HCT116 (cell line): ENCODE results near the gene DIAPH3. TPM values are rescaled to one million over a fixed set of nuclear protein-coding genes. Genes with fewer than 3 reads are reported as not detected.

Source experiments
- ATAC-seq: fragments of 200-7000 bp; cut with Tn5 transposase; 2 replicates; pipeline ENCODE4 v1.9.1; 2020; ENCODE audit warnings: mild to moderate bottlenecking, moderate library complexity
- BruUV-seq: library from RNA; stranded (reverse); fragments of 400-500 nt; replicated peaks from 2 replicates; lab custom pipeline; 2021; lab: Mats Ljungman, UMichigan
- CTCF ChIA-PET: fragments of 300-600 bp; sonication (Branson Sonifier 250); formaldehyde crosslinking; loops from one replicate; lab custom pipeline; 2021; ENCODE audit warnings: antibody characterized with exemption; lab: Charles Lee
- POLR2A ChIA-PET: fragments of 300-600, 350-600 bp; sonication (Branson Sonifier 250); formaldehyde crosslinking; loops from one replicate; lab custom pipeline; 2021; ENCODE audit warnings: antibody characterized with exemption; lab: Charles Lee
- RAD21 ChIA-PET, 2 experiments: fragments of 300-600 bp; sonication (Branson Sonifier 250); formaldehyde crosslinking; loops; one replicate each; lab custom pipeline; 2023; ENCODE audit warnings: low total read pairs in 2 of 2; ENCODE audit not compliant: uncharacterized antibody in 2 of 2, unreplicated experiment in 2 of 2, low non-redundant PET in 1 of 2; lab: Charles Lee
- DNase-seq: peaks from one replicate; pipeline ENCODE4 v3.0.0-alpha.2; 2010; ENCODE audit warnings: low read depth, low spot score
- H2AFZ ChIP-seq: fragments of 200-600 bp; shearing (Covaris generic), sonication (generic); 2 replicates; pipeline ENCODE4 v1.6.1; 2017; ENCODE audit warnings: low read depth, mixed run types, mixed read lengths, antibody characterized with exemption, low read length; ENCODE audit not compliant: poor library complexity, severe bottlenecking
- H3K27ac ChIP-seq: 2 replicates; pipeline ENCODE4 v1.5.1; 2012; ENCODE audit warnings: low read depth, low read length
- H3K27me3 ChIP-seq: fragments of 200-600 bp; sonication (generic); 2 replicates; pipeline ENCODE4 v1.6.1; 2016; ENCODE audit warnings: mixed run types, low read length, mixed read lengths; ENCODE audit not compliant: insufficient read depth
- H3K36me3 ChIP-seq, 2 experiments: fragments of 200-500 bp in 1 of 2; fragments of 200-600 bp in 1 of 2; sonication (Bioruptor generic) in 1 of 2; sonication (generic) in 1 of 2; 2 replicates each; pipeline versions ENCODE4 v1.5.1 to v1.6.1; 2014 to 2016; ENCODE audit warnings: low read length in 2 of 2, inconsistent platforms in 1 of 2, mixed read lengths in 1 of 2, mixed run types in 1 of 2; ENCODE audit not compliant: insufficient read depth in 2 of 2, control insufficient read depth in 1 of 2
- H3K4me1 ChIP-seq, 2 experiments: fragments of 200-600 bp in 1 of 2; sonication (generic) in 1 of 2; 2 replicates each; pipeline versions ENCODE4 v1.5.1 to v1.6.1; 2012 to 2017; ENCODE audit warnings: low read length in 2 of 2, inconsistent platforms in 1 of 2, mild to moderate bottlenecking in 1 of 2, mixed read lengths in 1 of 2, mixed run types in 1 of 2, moderate library complexity in 1 of 2; ENCODE audit not compliant: insufficient read depth in 2 of 2, control insufficient read depth in 1 of 2
- H3K4me2 ChIP-seq: fragments of 200-600 bp; sonication (generic); 2 replicates; pipeline ENCODE4 v1.6.1; 2017; ENCODE audit warnings: mixed run types, low read length, mixed read lengths
- H3K4me3 ChIP-seq, 2 experiments: fragments of 200-600 bp in 1 of 2; sonication (generic) in 1 of 2; replicated peaks in 1 of 2; 2 replicates each; pipeline ENCODE4 v1.5.1; 2011 to 2016; ENCODE audit warnings: low read length in 2 of 2, control low read depth in 1 of 2, low read depth in 1 of 2, mild to moderate bottlenecking in 1 of 2, mixed read lengths in 1 of 2, mixed run types in 1 of 2
- H3K79me2 ChIP-seq: fragments of 200-600 bp; sonication (generic); 2 replicates; pipeline ENCODE4 v1.6.1; 2017; ENCODE audit warnings: mild to moderate bottlenecking, mixed run types, low read length, moderate library complexity, mixed read lengths; ENCODE audit not compliant: insufficient read depth
- H3K9ac ChIP-seq: fragments of 200-600 bp; sonication (generic); 2 replicates; pipeline ENCODE4 v1.6.1; 2016; ENCODE audit warnings: low read length, mixed read lengths
- H3K9me2 ChIP-seq: fragments of 200-600 bp; sonication (generic), shearing (Covaris generic); 2 replicates; pipeline ENCODE4 v1.6.1; 2017; ENCODE audit warnings: mixed run types, mild to moderate bottlenecking, moderate library complexity; ENCODE audit not compliant: insufficient read depth
- H3K9me3 ChIP-seq, 2 experiments: fragments of 200-500 bp in 1 of 2; fragments of 200-600 bp in 1 of 2; sonication (Bioruptor generic) in 1 of 2; sonication (generic) in 1 of 2; 2 replicates each; pipeline ENCODE4 v1.6.1; 2014 to 2017; ENCODE audit warnings: low read length in 2 of 2, mixed read lengths in 2 of 2, inconsistent platforms in 1 of 2, low read depth in 1 of 2, mild to moderate bottlenecking in 1 of 2, mixed run types in 1 of 2, moderate library complexity in 1 of 2; ENCODE audit not compliant: control insufficient read depth in 1 of 2, insufficient read depth in 1 of 2
- H4K20me1 ChIP-seq: fragments of 200-600 bp; sonication (generic), shearing (Covaris generic); 2 replicates; pipeline ENCODE4 v1.6.1; 2017; ENCODE audit warnings: mixed run types, mild to moderate bottlenecking, moderate library complexity; ENCODE audit not compliant: insufficient read depth
- CBX3 ChIP-seq: IDR thresholded peaks from 2 replicates; pipeline ENCODE4 v1.6.1; 2012; ENCODE audit warnings: low read depth
- CEBPB ChIP-seq: IDR thresholded peaks from 2 replicates; pipeline ENCODE4 v1.6.1; 2012; ENCODE audit warnings: low read depth
- EGR1 ChIP-seq: IDR thresholded peaks from 2 replicates; pipeline ENCODE4 v1.6.1; 2012; ENCODE audit warnings: low read depth
- EZH2 ChIP-seq: fragments of 200-600 bp; sonication (generic); IDR thresholded peaks from 2 replicates; pipeline ENCODE4 v1.6.1; 2017; ENCODE audit warnings: antibody characterized with exemption, mixed run types
- TCF7L2 ChIP-seq: IDR thresholded peaks from 2 replicates; pipeline ENCODE4 v1.7.0; 2011; ENCODE audit warnings: borderline replicate concordance, inconsistent platforms; ENCODE audit not compliant: insufficient read depth, insufficient read length; ENCODE audit errors: extremely low read depth
- ZNF274 ChIP-seq: fragments of 200-500 bp; sonication (Bioruptor generic); IDR thresholded peaks from 2 replicates; pipeline ENCODE4 v1.6.1; 2014; ENCODE audit warnings: mild to moderate bottlenecking, low read depth, low read length, inconsistent platforms
- intact Hi-C: fragments of 100-400 bp; cut with micrococcal nuclease; formaldehyde crosslinking; loops from 2 replicates; pipeline ENCODE4 v1.10.0; 2022
- total RNA-seq: library from RNA; stranded (reverse); gene quantifications from one replicate; pipeline ENCODE4 v1.2.1, GENCODE V29; 2021; ENCODE audit not compliant: unreplicated experiment
- TF ChIP-seq, protein P1 (sequence below): IDR thresholded peaks from 2 replicates; pipeline ENCODE4 v1.6.1; 2012
- TF ChIP-seq, protein P2 (sequence below): IDR thresholded peaks from 2 replicates; pipeline ENCODE4 v1.6.1; 2012; ENCODE audit warnings: low read depth

The DIAPH3 gene
- total RNA-seq, 1 experiment from 2014 or later, result 22.8 TPM

DNA sequence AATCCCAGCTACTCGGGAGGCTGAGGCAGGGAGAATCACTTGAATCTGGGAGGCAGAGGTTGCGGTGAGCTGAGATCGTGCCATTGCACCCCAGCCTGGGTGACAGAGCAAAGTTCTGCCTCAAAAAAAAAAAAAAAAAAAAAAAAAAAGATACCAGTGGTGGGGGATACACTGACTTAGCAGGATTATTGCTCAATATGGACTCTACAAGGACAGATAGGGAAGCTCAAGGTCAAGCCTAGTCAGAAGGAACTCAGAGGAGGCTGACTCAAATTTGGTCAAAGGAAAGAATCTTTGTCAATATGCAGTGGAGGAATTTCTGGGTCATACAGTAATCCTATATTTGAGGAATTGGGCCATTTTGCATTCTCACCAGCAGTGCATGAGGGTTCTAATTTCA is 6.7 kb upstream of the DIAPH3 start:
- BruUV-seq, result no TSS peak

More for the DNA sequence above, 6.7 kb upstream of the DIAPH3 start:
- Histone ChIP-seq H3K4me2 (no peak overlapping the region), H3K27ac (no peak overlapping the region), H3K36me3 (no peaks in the 10 kb centered on the region), H3K9ac (no peak overlapping the region), H3K4me3 (no peak overlapping the region), H4K20me1 (no peaks in the 10 kb centered on the region), H3K9me3 (no peaks in the 10 kb centered on the region), H3K79me2 (no peaks in the 10 kb centered on the region), H3K9me2 (no peaks in the 10 kb centered on the region), H3K27me3 (no peaks in the 10 kb centered on the region), H2AFZ (no peak overlapping the region), H3K4me1 (peaks cover under 1 to 2% of the 10 kb centered on the region in 2 experiments; a peak in 1 of 4 replicates)
- no peak for ATAC-seq
- TF ChIP-seq EGR1 (no peak), TCF7L2 (no peak), CEBPB (no peak), ZNF274 (no peak), EZH2 (no peak), CBX3 (no peak)
- TF ChIP-seq, protein P1, sequence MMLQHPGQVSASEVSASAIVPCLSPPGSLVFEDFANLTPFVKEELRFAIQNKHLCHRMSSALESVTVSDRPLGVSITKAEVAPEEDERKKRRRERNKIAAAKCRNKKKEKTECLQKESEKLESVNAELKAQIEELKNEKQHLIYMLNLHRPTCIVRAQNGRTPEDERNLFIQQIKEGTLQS, result no peak
- TF ChIP-seq, protein P2, sequence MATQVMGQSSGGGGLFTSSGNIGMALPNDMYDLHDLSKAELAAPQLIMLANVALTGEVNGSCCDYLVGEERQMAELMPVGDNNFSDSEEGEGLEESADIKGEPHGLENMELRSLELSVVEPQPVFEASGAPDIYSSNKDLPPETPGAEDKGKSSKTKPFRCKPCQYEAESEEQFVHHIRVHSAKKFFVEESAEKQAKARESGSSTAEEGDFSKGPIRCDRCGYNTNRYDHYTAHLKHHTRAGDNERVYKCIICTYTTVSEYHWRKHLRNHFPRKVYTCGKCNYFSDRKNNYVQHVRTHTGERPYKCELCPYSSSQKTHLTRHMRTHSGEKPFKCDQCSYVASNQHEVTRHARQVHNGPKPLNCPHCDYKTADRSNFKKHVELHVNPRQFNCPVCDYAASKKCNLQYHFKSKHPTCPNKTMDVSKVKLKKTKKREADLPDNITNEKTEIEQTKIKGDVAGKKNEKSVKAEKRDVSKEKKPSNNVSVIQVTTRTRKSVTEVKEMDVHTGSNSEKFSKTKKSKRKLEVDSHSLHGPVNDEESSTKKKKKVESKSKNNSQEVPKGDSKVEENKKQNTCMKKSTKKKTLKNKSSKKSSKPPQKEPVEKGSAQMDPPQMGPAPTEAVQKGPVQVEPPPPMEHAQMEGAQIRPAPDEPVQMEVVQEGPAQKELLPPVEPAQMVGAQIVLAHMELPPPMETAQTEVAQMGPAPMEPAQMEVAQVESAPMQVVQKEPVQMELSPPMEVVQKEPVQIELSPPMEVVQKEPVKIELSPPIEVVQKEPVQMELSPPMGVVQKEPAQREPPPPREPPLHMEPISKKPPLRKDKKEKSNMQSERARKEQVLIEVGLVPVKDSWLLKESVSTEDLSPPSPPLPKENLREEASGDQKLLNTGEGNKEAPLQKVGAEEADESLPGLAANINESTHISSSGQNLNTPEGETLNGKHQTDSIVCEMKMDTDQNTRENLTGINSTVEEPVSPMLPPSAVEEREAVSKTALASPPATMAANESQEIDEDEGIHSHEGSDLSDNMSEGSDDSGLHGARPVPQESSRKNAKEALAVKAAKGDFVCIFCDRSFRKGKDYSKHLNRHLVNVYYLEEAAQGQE, result no peak
- ChIA-PET POLR2A (no interaction called here), RAD21 (no interaction called here), CTCF (interaction anchor here (0.6 kb wide), 1 partner anchor 166 kb away, joined by 3 read pairs; no protein-coding TSS in a partner anchor)
- no peak for DNase-seq
- intact Hi-C loops, result no loop called here
